ENCODE results near the gene TSPAN11.

Gene TSPAN11

GRCh38 chr12:30967026-30967425, 40.5 kb downstream of the TSPAN11 start:
- no peak for TF ChIP-seq CTCF (IDR thresholded peaks at IDR 0.05; ENCODE audit: control extremely low read depth, extremely low read depth, low read depth, missing control alignments)
- CTCF ChIA-PET: no interaction called here
- POLR2A ChIA-PET: no interaction called here
- DNase-seq (ENCODE audit: extremely low spot score): no peak

- ChIA-PET CTCF (interaction anchor here (1.2 to 1.5 kb wide), 2 partner anchors 18 to 304 kb away, joined by 5 to 8 read pairs; no protein-coding TSS in a partner anchor), POLR2A (no interaction called here)
- no peak for TF ChIP-seq CTCF (IDR thresholded peaks at IDR 0.05; ENCODE audit: control extremely low read depth, extremely low read depth, low read depth, missing control alignments)
- no peak for DNase-seq (ENCODE audit: extremely low spot score)
Measured at GRCh38 chr12:30968211-30968610, 41.7 kb downstream of the TSPAN11 start.

- no peak for TF ChIP-seq CTCF (IDR thresholded peaks at IDR 0.05; ENCODE audit: control extremely low read depth, extremely low read depth, low read depth, missing control alignments)
- ChIA-PET CTCF (interaction anchor here (1.0 to 1.5 kb wide), 3 partner anchors 17 to 303 kb away, joined by 4 to 8 read pairs (median 5); no protein-coding TSS in a partner anchor), POLR2A (no interaction called here)
- no peak for DNase-seq (ENCODE audit: extremely low spot score)
Measured at GRCh38 chr12:30969006-30969405, 42.5 kb downstream of the TSPAN11 start.

- no peak for DNase-seq (ENCODE audit: extremely low spot score)
- TF ChIP-seq CTCF (IDR thresholded peaks at IDR 0.05; ENCODE audit: control extremely low read depth, extremely low read depth, low read depth, missing control alignments): no peak
- POLR2A ChIA-PET: no interaction called here
- CTCF ChIA-PET: interaction anchor here (1.0 to 6.7 kb wide), 4 partner anchors 12 to 42 kb away, joined by 4 to 32 read pairs (median 8); no protein-coding TSS in a partner anchor
Measured at GRCh38 chr12:30969606-30970395, 43.3 kb downstream of the TSPAN11 start.

GRCh38 chr12:30970559-30971197, 44.1 kb downstream of the TSPAN11 start:
- POLR2A ChIA-PET: no interaction called here
- no peak for DNase-seq (ENCODE audit: extremely low spot score)
- no peak for TF ChIP-seq CTCF (IDR thresholded peaks at IDR 0.05; ENCODE audit: control extremely low read depth, extremely low read depth, low read depth, missing control alignments)
- CTCF ChIA-PET: interaction anchor here (2.3 to 6.7 kb wide), 2 partner anchors 11 to 15 kb away, joined by 7 to 32 read pairs; no protein-coding TSS in a partner anchor

- ChIA-PET POLR2A (no interaction called here), CTCF (interaction anchor here (1.4 to 6.7 kb wide), 3 partner anchors 10 to 125 kb away, joined by 5 to 32 read pairs (median 7); no protein-coding TSS in a partner anchor)
- no peak for DNase-seq (ENCODE audit: extremely low spot score)
- no peak for TF ChIP-seq CTCF (IDR thresholded peaks at IDR 0.05; ENCODE audit: control extremely low read depth, extremely low read depth, low read depth, missing control alignments)
Measured at GRCh38 chr12:30972035-30972434, 45.5 kb downstream of the TSPAN11 start.
